Measurements from ENCODE around the gene GLRX3.

GLRX3 gene

DNA sequence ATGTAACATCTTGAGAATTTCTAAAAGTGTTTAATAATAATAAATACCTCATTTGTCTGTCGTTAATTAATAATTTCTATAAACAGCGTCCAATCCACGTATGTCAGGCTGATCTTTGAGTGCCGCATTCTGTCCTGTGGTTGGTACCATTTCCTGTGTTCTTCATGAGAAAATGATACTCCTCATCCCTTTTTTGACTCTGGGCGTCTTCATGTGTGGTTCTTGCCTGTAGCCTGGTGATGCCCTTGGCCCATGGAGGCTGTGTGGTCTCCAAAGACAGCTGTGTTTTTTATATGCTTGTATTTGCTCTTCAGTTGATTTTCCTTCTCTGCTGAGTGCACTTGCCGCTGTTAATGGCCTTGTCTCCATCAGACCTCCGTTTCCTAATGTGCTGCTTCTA, 31.5 kb downstream of the GLRX3 start:
- Histone ChIP-seq H3K36me3 (peaks cover 37% of the 10 kb centered on the region), H3K4me3 (ENCODE audit: low read depth, low read length) (no peak overlapping the region), H3K27ac (no peak overlapping the region), H3K27me3 (ENCODE audit: insufficient read depth, low read depth, severe bottlenecking) (no peaks in the 10 kb centered on the region), H3K9me3 (ENCODE audit: severe bottlenecking) (no peaks in the 10 kb centered on the region)
- TF ChIP-seq, protein P1, sequence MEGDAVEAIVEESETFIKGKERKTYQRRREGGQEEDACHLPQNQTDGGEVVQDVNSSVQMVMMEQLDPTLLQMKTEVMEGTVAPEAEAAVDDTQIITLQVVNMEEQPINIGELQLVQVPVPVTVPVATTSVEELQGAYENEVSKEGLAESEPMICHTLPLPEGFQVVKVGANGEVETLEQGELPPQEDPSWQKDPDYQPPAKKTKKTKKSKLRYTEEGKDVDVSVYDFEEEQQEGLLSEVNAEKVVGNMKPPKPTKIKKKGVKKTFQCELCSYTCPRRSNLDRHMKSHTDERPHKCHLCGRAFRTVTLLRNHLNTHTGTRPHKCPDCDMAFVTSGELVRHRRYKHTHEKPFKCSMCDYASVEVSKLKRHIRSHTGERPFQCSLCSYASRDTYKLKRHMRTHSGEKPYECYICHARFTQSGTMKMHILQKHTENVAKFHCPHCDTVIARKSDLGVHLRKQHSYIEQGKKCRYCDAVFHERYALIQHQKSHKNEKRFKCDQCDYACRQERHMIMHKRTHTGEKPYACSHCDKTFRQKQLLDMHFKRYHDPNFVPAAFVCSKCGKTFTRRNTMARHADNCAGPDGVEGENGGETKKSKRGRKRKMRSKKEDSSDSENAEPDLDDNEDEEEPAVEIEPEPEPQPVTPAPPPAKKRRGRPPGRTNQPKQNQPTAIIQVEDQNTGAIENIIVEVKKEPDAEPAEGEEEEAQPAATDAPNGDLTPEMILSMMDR (IDR thresholded peaks at IDR 0.05; ENCODE audit: low read depth, low read length), result no peak
- DNase-seq, result no peak

DNA sequence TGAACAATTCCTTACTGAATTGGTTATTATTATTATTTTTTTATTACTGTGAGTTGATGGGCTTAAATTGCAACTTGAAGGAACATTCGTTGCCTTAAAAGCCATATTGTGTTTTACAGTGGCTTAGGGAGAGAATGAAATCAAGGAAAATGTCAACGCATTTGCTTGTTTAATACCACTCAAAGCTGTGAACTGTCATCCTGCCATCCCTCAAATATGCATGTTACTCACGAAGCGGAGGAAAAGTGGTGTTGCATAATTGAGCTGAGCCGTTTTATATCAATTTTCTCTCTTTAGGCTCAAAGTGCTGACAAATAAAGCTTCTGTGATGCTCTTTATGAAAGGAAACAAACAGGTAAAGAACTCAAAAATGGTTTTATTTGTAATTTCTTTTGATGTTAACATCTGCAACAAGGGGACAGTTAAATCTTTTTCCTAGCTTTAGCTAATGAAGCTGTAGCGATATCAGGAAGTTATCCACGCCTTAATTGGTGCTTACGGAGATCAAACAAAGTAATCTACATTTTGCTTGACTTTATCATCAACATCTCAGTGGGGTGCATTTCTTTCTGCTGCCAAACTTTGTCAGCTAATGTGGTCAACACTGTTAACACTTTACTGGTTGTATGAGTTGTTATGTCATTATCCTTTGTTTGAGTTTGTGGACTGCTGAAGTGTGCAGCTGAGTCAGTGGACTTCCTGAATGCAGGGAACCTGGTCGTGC, 33.1 kb downstream of the GLRX3 start:
- no peaks in the 10 kb centered on the region for H3K27me3 ChIP-seq (ENCODE audit: insufficient read depth, low read depth, severe bottlenecking)
- H3K27ac ChIP-seq, result no peak overlapping the region
- TF ChIP-seq, protein P1 (IDR thresholded peaks at IDR 0.05; ENCODE audit: low read depth, low read length), result no peak
- peaks cover 31% of the 10 kb centered on the region for H3K36me3 ChIP-seq
- no peak overlapping the region for H3K4me3 ChIP-seq (ENCODE audit: low read depth, low read length)
- DNase-seq, result no peak
- no peaks in the 10 kb centered on the region for H3K9me3 ChIP-seq (ENCODE audit: severe bottlenecking)

DNA sequence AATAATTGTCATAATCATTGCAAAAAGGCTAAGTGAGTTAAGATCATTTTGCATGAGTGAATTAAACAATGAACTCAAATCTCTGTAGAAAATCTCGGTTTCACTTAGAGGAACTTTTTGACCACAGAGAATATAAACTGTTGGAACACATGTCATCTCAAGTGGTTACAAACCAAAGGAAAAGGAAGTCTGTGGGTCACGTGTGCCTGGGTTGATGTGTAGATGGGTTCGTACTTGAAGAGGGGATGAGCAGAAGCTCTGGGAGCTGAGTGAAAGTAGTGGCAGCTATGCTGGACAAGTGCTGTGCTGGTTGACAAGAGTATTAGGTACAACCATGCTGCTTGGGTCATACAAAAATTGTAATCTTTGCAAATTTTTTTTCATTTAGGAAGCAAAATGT, 35.0 kb downstream of the GLRX3 start:
- H3K9me3 ChIP-seq (ENCODE audit: severe bottlenecking), result no peaks in the 10 kb centered on the region
- no peak overlapping the region for H3K4me3 ChIP-seq (ENCODE audit: low read depth, low read length)
- H3K36me3 ChIP-seq, result peaks cover 42% of the 10 kb centered on the region
- DNase-seq, result no peak
- TF ChIP-seq, protein P1 (IDR thresholded peaks at IDR 0.05; ENCODE audit: low read depth, low read length), result no peak
- H3K27ac ChIP-seq, result no peak overlapping the region
- H3K27me3 ChIP-seq (ENCODE audit: insufficient read depth, low read depth, severe bottlenecking), result no peaks in the 10 kb centered on the region

DNA sequence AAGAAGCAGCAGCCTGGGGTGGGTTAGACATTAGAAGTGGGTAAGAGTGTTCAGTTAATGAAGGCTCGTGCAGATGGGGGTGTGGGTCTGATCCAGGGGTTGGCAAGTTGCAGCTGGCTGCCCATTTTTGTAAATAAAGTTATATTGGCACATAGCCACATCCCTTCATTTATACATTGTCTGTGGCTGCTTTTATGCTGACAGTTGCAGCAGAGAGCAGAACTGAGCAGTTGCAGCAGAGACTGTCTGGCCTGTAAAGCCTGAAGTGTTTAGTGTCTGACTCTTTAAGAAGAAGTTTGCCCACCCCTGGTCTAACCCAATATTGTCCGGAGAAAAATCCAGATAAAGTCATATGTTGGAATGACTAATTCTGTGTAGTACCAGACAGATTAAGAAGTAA, 38.1 kb downstream of the GLRX3 start:
- TF ChIP-seq, protein P1 (IDR thresholded peaks at IDR 0.05; ENCODE audit: low read depth, low read length), result no peak
- H3K9me3 ChIP-seq (ENCODE audit: severe bottlenecking), result no peaks in the 10 kb centered on the region
- no peak for DNase-seq
- H3K27me3 ChIP-seq (ENCODE audit: insufficient read depth, low read depth, severe bottlenecking), result no peaks in the 10 kb centered on the region
- H3K4me3 ChIP-seq (ENCODE audit: low read depth, low read length), result no peak overlapping the region
- peaks cover 25% of the 10 kb centered on the region for H3K36me3 ChIP-seq
- no peak overlapping the region for H3K27ac ChIP-seq

DNA sequence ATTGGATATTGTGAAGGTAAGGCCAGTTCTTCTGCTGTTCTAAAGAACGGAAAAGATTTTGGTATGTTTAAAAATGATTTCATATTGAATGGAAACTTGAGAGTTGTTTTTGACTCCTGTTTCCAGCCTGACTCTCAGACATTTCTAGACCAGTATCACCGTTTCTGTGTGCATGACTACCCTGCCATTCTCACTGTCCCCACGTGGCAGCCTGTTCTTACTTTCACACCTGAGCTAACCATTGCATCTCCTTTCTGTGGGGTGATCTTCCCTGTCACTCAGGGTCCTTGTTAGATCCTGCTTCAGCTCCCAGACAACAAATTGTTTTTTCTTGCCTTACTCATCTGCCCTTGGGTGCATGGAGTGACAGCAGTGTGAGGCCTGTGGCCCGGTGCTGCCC, 38.9 kb downstream of the GLRX3 start:
- no peak for DNase-seq
- H3K36me3 ChIP-seq, result peaks cover 28% of the 10 kb centered on the region
- no peak overlapping the region for H3K27ac ChIP-seq
- H3K4me3 ChIP-seq (ENCODE audit: low read depth, low read length), result no peak overlapping the region
- no peaks in the 10 kb centered on the region for H3K27me3 ChIP-seq (ENCODE audit: insufficient read depth, low read depth, severe bottlenecking)
- no peaks in the 10 kb centered on the region for H3K9me3 ChIP-seq (ENCODE audit: severe bottlenecking)
- TF ChIP-seq, protein P1 (IDR thresholded peaks at IDR 0.05; ENCODE audit: low read depth, low read length), result no peak

DNA sequence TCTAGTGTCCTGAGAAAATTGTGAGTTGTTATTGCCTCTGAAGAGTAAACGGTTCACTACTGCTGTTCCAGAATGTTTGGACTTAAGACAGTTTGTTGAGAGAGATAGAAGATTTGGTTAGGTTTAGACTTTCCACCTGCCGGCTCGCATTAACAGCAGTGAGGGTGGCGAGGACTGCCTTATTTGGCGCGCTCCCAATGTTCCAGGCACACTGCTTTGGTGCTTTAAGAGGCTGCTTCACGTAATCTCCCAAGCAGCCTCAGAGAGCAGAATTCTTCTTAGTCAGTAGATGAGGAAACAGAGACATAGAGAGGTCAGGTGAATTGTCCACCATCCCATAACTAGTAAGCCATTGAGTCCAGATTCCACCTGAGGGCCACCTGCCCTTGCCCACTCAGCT, 41.1 kb downstream of the GLRX3 start:
- Histone ChIP-seq H3K9me3 (ENCODE audit: severe bottlenecking) (no peaks in the 10 kb centered on the region), H3K4me3 (ENCODE audit: low read depth, low read length) (no peak overlapping the region), H3K36me3 (peaks cover 33% of the 10 kb centered on the region), H3K27me3 (ENCODE audit: insufficient read depth, low read depth, severe bottlenecking) (no peaks in the 10 kb centered on the region), H3K27ac (no peak overlapping the region)
- TF ChIP-seq, protein P1 (IDR thresholded peaks at IDR 0.05; ENCODE audit: low read depth, low read length), result no peak
- DNase-seq, result no peak
